ENCODE data around the gene USP37.

The USP37 gene

GRCh38 chr2:218500501-218501060 lies 67.6 kb downstream of the USP37 start:
- no peak overlapping the region for H3K4me3 ChIP-seq (ENCODE audit: low read depth, low read length)
- POLR2A ChIA-PET, result no interaction called here
- TF ChIP-seq CTCF (IDR thresholded peaks at IDR 0.05; ENCODE audit: insufficient read depth, low read length, missing control alignments), result no peak
- CTCF ChIA-PET, result no interaction called here
- no peak for DNase-seq (ENCODE audit: low read depth, low spot score)

GRCh38 chr2:218485986-218486667 lies 82.0 kb downstream of the USP37 start:
- ChIA-PET POLR2A (no interaction called here), CTCF (no interaction called here)
- no peak for TF ChIP-seq CTCF (IDR thresholded peaks at IDR 0.05; ENCODE audit: insufficient read depth, low read length, missing control alignments)
- no peak overlapping the region for H3K4me3 ChIP-seq (ENCODE audit: low read depth, low read length)
- DNase-seq (ENCODE audit: low read depth, low spot score), result no peak

GRCh38 chr2:218482651-218483050 lies 85.5 kb downstream of the USP37 start:
- ChIA-PET CTCF (interaction anchor here (1.4 to 1.8 kb wide), 3 partner anchors 10 to 16 kb away, joined by 3 to 4 read pairs (median 3); no protein-coding TSS in a partner anchor), POLR2A (no interaction called here)
- H3K4me3 ChIP-seq (ENCODE audit: low read depth, low read length), result no peak overlapping the region
- DNase-seq (ENCODE audit: low read depth, low spot score), result no peak
- no peak for TF ChIP-seq CTCF (IDR thresholded peaks at IDR 0.05; ENCODE audit: insufficient read depth, low read length, missing control alignments)

GRCh38 chr2:218479595-218479994 lies 88.6 kb downstream of the USP37 start:
- TF ChIP-seq CTCF (IDR thresholded peaks at IDR 0.05; ENCODE audit: insufficient read depth, low read length, missing control alignments), result no peak
- ChIA-PET CTCF (interaction anchor here (0.8 to 1.6 kb wide), 2 partner anchors 13 to 207 kb away, joined by 3 to 4 read pairs; no protein-coding TSS in a partner anchor), POLR2A (no interaction called here)
- DNase-seq (ENCODE audit: low read depth, low spot score), result no peak
- no peak overlapping the region for H3K4me3 ChIP-seq (ENCODE audit: low read depth, low read length)

- POLR2A ChIA-PET, result no interaction called here
- DNase-seq (ENCODE audit: low read depth, low spot score), result no peak
- no peak for TF ChIP-seq CTCF (IDR thresholded peaks at IDR 0.05; ENCODE audit: insufficient read depth, low read length, missing control alignments)
- CTCF ChIA-PET, result interaction anchor here (1.6 kb wide), 1 partner anchor 12 kb away, joined by 4 read pairs; no protein-coding TSS in a partner anchor
- H3K4me3 ChIP-seq (ENCODE audit: low read depth, low read length), result no peak overlapping the region
These were observed 89.6 kb downstream of the USP37 start for GRCh38 chr2:218478544-218478943.

DNA sequence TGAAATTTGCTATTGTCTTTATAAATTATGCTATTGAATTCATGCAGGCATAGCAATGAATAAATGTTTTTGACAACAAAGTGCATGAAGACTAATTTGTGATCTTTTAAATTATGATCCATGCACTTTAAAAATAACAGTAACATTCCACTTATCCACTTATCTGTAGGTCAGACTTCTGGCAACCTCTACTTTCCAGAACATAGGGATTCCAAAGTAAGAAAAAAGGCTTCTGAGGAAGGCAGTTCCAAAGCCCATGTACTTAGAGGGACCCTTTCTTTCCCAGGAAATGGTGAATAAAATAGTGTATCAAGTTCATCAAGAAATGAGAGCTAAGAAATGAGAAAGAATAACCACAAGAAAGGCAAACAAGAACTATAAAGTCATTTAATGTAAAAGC lies 90.9 kb downstream of the USP37 start:
- TF ChIP-seq CTCF (IDR thresholded peaks at IDR 0.05; ENCODE audit: insufficient read depth, low read length, missing control alignments), result no peak
- H3K4me3 ChIP-seq (ENCODE audit: low read depth, low read length), result no peak overlapping the region
- ChIA-PET POLR2A (no interaction called here), CTCF (interaction anchor here (0.9 to 3.6 kb wide), 3 partner anchors 11 to 205 kb away, joined by 3 to 23 read pairs (median 5); no protein-coding TSS in a partner anchor)
- DNase-seq (ENCODE audit: low read depth, low spot score), result no peak
